HL-60 (cell line): ENCODE measurements around the gene SMCO2.

Experiments
- CTCF ChIP-seq: IDR thresholded peaks from one replicate; pipeline ENCODE4 v1.5.1; 2011; ENCODE audit warnings: low read length, control low read depth, inconsistent platforms; ENCODE audit not compliant: insufficient read depth
- GABPA ChIP-seq: IDR thresholded peaks from 2 replicates; pipeline ENCODE4 v1.6.1; 2012; ENCODE audit warnings: low read depth
- POLR2AphosphoS5 ChIP-seq: IDR thresholded peaks from 2 replicates; pipeline ENCODE4 v1.6.1; 2012; ENCODE audit warnings: low read depth
- REST ChIP-seq: IDR thresholded peaks from 2 replicates; pipeline ENCODE4 v1.6.1; 2012; ENCODE audit warnings: low read depth; ENCODE audit not compliant: insufficient replicate concordance

GRCh38 chr12:27547592-27547991 lies 101.1 kb downstream of the SMCO2 start:
- TF ChIP-seq POLR2AphosphoS5, result no peak
- no peak for TF ChIP-seq REST
- TF ChIP-seq CTCF, result no peak
- TF ChIP-seq GABPA, result no peak
